HUES64 (cell line): ENCODE results near the gene MAP7.

ENCODE experiments used
- H3K27ac ChIP-seq: 2 replicates; pipeline ENCODE4 v1.7.0; 2013; ENCODE audit warnings: low read depth, low read length, inconsistent platforms
- H3K27me3 ChIP-seq: 2 replicates; pipeline ENCODE4 v1.6.1; 2013; ENCODE audit warnings: mild to moderate bottlenecking, low read length; ENCODE audit not compliant: insufficient read depth
- H3K36me3 ChIP-seq: 2 replicates; pipeline ENCODE4 v1.6.1; 2013; ENCODE audit warnings: mild to moderate bottlenecking, low read length; ENCODE audit not compliant: insufficient read depth
- H3K4me1 ChIP-seq: 2 replicates; pipeline ENCODE4 v1.6.1; 2013; ENCODE audit warnings: mild to moderate bottlenecking, low read length, moderate library complexity; ENCODE audit not compliant: insufficient read depth
- H3K4me3 ChIP-seq: 2 replicates; pipeline ENCODE4 v1.5.1; 2013; ENCODE audit warnings: mild to moderate bottlenecking, low read length, moderate library complexity
- H3K9ac ChIP-seq: 2 replicates; pipeline ENCODE4 v1.6.1; 2013; ENCODE audit warnings: mild to moderate bottlenecking, low read depth, low read length
- H3K9me3 ChIP-seq: 2 replicates; pipeline ENCODE4 v1.6.1; 2013; ENCODE audit warnings: low read depth, low read length; ENCODE audit not compliant: insufficient read depth
- WGBS: fragments of 150-250, 120-280 bp; methylation state at CpG from one replicate; pipeline ENCODE4 v1.1.7; 2013; ENCODE audit warnings: missing lambda C conversion rate; 5-methylcytosine and 5-hydroxymethylcytosine counted together

The MAP7 gene

DNA sequence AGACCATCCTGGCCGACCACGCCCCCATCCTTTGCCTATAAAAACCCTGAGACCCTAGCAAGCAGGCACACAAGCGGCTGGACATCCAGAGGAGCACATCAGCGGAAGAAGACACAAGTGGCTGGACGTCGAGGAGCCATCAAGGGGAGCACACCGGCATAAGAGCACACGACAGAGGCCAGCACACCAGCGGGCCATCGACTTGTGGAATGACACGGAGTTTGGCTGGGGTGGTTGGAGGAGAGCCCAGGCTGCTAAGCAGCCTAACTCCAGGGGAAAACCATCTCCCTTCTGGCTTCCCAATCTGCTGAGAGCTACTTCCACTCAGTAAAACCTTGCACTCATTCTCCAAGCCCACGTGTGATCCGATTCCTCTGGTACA lies 215.8 kb downstream of the MAP7 start:
- H3K27me3 ChIP-seq, result no peaks in the 10 kb centered on the region
- WGBS, result 92% methylated on average over 13 of the region's 13 CpGs

GRCh38 chr6:136333824-136334464 lies 216.3 kb downstream of the MAP7 start:
- WGBS, result 92% methylated on average over 11 of the region's 11 CpGs
- H3K9me3 ChIP-seq, result no peaks in the 10 kb centered on the region
- H3K27ac ChIP-seq, result no peak overlapping the region
- no peak overlapping the region for H3K9ac ChIP-seq
- H3K4me1 ChIP-seq, result no peaks in the 10 kb centered on the region
- no peak overlapping the region for H3K4me3 ChIP-seq
- H3K36me3 ChIP-seq, result no peaks in the 10 kb centered on the region
- H3K27me3 ChIP-seq, result no peaks in the 10 kb centered on the region

More for the DNA sequence above, 215.8 kb downstream of the MAP7 start:
- Histone ChIP-seq H3K4me3 (no peak overlapping the region), H3K9me3 (no peaks in the 10 kb centered on the region), H3K9ac (no peak overlapping the region), H3K27ac (no peak overlapping the region), H3K36me3 (no peaks in the 10 kb centered on the region), H3K4me1 (no peaks in the 10 kb centered on the region)

DNA sequence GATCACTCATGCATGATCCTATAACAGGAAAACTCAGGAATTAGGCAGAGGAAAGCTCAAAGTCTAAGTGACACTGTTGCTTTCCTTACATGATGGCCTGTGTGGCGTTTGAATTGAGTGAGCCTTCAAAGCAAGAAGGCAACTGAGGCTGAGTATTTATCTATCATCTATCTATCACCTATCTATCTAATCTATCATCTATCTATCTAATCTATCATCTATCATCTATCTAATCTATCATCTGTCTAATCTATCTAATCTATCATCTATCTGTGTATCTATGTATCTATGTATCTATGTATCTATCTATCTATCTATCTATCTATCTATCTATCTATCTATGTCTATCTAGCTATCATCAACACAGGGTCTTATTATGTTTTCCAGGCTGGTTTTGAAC lies 218.8 kb downstream of the MAP7 start:
- Histone ChIP-seq H3K27ac (no peak overlapping the region), H3K9ac (no peak overlapping the region), H3K4me1 (no peaks in the 10 kb centered on the region), H3K36me3 (no peaks in the 10 kb centered on the region), H3K9me3 (no peaks in the 10 kb centered on the region), H3K4me3 (no peak overlapping the region), H3K27me3 (no peaks in the 10 kb centered on the region)
- 100% methylated on average over 1 of the region's 1 CpG for WGBS

- Histone ChIP-seq H3K27ac (no peak overlapping the region), H3K36me3 (no peaks in the 10 kb centered on the region), H3K9ac (no peak overlapping the region), H3K27me3 (no peaks in the 10 kb centered on the region), H3K4me3 (no peak overlapping the region), H3K4me1 (no peaks in the 10 kb centered on the region), H3K9me3 (no peaks in the 10 kb centered on the region)
- WGBS, result 97% methylated on average over 8 of the region's 8 CpGs
Measured at GRCh38 chr6:136330634-136331033, 219.6 kb downstream of the MAP7 start.

DNA sequence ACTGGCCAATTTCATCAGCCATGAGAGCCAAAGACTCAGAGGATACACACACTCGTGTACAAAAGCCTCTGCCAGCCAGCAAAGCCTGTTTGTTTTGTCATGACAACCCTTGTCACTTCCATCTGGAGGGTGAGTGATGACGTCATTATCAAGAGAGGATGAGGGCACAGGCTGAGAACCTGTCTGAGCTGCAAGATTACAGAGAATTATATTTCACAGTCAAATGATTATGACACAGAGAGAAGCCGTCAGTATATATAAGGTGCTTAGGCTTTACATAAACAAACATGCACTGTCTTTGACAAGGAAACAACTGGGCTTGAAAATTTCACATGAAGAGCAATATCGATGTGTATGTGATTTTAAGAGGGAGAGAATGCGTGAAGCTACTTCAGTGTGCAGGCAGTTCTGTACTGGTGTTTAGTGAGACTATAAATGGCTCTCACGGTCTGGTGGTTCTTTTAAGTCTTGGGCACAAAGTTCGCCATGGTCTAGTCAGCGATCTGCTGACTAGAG lies 224.1 kb downstream of the MAP7 start:
- no peak overlapping the region for H3K9ac ChIP-seq
- no peak overlapping the region for H3K27ac ChIP-seq
- no peaks in the 10 kb centered on the region for H3K36me3 ChIP-seq
- no peak overlapping the region for H3K4me3 ChIP-seq
- no peaks in the 10 kb centered on the region for H3K27me3 ChIP-seq
- no peaks in the 10 kb centered on the region for H3K9me3 ChIP-seq
- no peaks in the 10 kb centered on the region for H3K4me1 ChIP-seq
- 88% methylated on average over 8 of the region's 8 CpGs for WGBS

DNA sequence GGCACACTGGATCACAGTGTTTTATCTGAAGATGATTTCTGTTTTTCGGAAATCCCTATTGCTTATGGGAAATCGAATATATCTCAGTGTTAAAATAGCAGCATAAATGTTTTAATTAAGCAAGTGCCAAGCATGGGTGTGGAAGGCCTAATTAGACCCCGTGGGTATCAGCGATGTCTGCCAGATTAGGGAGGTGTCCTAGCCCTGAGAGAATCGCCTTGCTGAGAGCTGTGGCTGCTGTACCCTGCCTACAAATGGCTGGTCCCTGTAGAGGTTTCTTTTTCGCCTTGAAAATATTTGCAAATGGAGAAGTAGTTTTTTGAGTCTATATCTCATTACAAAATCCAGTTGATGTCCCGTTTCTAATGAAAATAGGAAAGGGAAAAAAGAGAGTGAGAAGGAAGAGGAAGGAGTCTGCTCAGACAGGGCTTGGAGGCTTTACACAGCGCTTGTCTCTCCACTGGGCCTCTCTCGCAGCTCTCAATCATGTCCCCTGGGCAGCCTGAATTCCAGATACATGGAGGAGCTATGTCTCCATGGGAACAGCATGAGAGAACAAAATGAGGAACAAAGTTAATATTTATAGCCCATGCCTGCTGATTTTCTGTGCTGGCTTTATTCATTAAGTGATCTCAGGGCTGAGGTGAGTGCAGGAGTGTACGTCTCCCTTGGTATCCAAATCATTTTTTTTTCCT lies 225.4 kb downstream of the MAP7 start:
- H3K27me3 ChIP-seq, result no peaks in the 10 kb centered on the region
- no peak overlapping the region for H3K27ac ChIP-seq
- H3K9me3 ChIP-seq, result no peaks in the 10 kb centered on the region
- no peaks in the 10 kb centered on the region for H3K36me3 ChIP-seq
- no peaks in the 10 kb centered on the region for H3K4me1 ChIP-seq
- no peak overlapping the region for H3K9ac ChIP-seq
- no peak overlapping the region for H3K4me3 ChIP-seq
- WGBS, result 90% methylated on average over 10 of the region's 10 CpGs

DNA sequence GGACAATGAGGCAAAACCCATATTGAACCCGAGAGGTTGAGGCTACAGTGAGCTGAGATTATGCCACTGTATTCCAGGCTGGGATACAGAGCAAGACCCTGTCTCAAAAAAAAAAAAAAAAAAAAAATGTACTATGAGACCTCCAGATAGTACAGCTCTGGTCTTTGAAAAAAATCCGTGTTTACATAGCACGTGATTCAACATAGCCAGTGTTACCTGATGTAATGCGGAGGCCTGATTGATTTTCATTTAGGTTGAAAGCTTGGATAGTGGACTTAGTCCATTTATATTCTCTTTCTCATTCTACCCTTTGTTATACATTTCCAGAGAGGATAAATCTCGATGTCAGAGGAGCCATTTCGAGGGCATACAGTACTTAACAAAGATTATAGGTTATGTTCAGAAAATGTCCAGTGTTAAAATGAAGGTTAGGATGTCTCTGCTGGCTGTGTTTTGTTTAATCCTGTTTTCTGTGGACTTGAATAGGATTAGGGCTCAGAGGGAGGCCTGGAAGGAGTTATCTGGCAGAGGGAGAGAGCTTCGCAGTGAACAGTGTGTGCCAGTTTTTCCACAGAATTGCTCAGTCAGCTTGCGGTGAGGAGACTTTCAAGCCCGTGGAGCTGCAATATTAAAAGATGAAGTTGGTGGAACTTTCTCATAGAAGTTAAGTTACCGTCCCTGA lies 226.7 kb downstream of the MAP7 start:
- no peak overlapping the region for H3K4me3 ChIP-seq
- 93% methylated on average over 10 of the region's 10 CpGs for WGBS
- no peaks in the 10 kb centered on the region for H3K4me1 ChIP-seq
- no peaks in the 10 kb centered on the region for H3K27me3 ChIP-seq
- no peak overlapping the region for H3K27ac ChIP-seq
- H3K36me3 ChIP-seq, result no peaks in the 10 kb centered on the region
- no peak overlapping the region for H3K9ac ChIP-seq
- no peaks in the 10 kb centered on the region for H3K9me3 ChIP-seq

GRCh38 chr6:136319732-136320131 lies 230.5 kb downstream of the MAP7 start:
- no peaks in the 10 kb centered on the region for H3K27me3 ChIP-seq
- no peaks in the 10 kb centered on the region for H3K9me3 ChIP-seq
- H3K4me3 ChIP-seq, result no peak overlapping the region
- H3K9ac ChIP-seq, result no peak overlapping the region
- H3K36me3 ChIP-seq, result no peaks in the 10 kb centered on the region
- no peaks in the 10 kb centered on the region for H3K4me1 ChIP-seq
- H3K27ac ChIP-seq, result no peak overlapping the region

DNA sequence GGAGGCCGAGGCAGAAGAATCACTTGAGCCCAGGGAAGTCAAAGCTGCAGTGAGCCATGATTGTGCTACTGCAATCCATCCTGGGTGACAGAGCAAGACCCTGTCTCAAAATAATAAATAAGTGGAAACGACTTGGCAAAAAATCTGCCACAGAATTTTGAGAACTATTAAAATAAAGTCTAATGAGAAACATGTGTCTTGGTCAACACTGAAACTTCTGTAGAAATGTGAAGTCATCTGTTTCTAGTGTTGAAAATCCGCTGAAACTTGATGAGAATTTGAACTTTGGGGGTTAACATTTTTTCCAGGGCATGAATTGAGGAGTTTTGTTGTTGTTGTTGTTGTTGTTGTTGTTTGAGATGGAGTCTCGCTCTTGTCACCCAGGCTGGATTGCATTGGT lies 231.5 kb downstream of the MAP7 start:
- no peaks in the 10 kb centered on the region for H3K36me3 ChIP-seq
- WGBS, result 88% methylated on average over 4 of the region's 4 CpGs
- no peaks in the 10 kb centered on the region for H3K9me3 ChIP-seq
- H3K27me3 ChIP-seq, result no peaks in the 10 kb centered on the region
- H3K27ac ChIP-seq, result no peak overlapping the region
- no peaks in the 10 kb centered on the region for H3K4me1 ChIP-seq
- H3K9ac ChIP-seq, result no peak overlapping the region
- no peak overlapping the region for H3K4me3 ChIP-seq

GRCh38 chr6:136317971-136318370 lies 232.3 kb downstream of the MAP7 start:
- WGBS, result 83% methylated on average over 6 of the region's 6 CpGs
- H3K27me3 ChIP-seq, result no peaks in the 10 kb centered on the region
- no peaks in the 10 kb centered on the region for H3K36me3 ChIP-seq
- no peak overlapping the region for H3K4me3 ChIP-seq
- H3K9ac ChIP-seq, result no peak overlapping the region
- H3K4me1 ChIP-seq, result no peaks in the 10 kb centered on the region
- H3K27ac ChIP-seq, result no peak overlapping the region
- no peaks in the 10 kb centered on the region for H3K9me3 ChIP-seq

DNA sequence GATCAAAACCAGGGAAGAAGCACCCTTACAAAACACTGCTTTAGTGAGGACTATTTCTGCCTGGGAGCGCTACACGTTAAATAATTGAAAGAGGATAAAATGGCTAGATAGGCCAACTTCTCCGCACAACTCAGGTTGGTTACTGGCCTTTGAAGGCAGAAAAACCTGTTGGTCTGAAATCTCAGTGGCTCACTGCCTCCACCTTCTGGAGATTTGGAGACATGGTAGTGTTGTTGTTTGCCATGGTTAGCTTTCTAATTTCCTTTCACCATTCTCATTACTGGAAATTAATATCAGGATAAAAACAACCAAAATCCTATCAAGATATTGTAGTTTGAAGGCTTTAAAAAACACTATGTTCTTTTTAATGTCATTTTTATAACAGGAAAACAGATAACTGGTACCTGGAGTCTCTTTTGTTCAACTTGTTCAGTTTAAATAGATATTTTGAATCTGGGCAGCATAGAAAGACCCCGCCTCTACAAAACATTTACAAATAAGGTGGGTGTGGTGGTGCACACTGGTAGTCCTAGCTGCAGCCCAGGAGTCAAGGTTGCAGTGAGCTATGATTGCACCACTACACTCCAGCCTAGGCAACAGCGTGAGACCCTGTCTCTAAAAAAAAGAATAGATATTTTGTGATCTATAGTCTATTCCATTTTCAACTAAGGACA lies 233.1 kb downstream of the MAP7 start:
- no peak overlapping the region for H3K9ac ChIP-seq
- no peaks in the 10 kb centered on the region for H3K9me3 ChIP-seq
- WGBS, result 33% methylated on average over 3 of the region's 5 CpGs
- no peaks in the 10 kb centered on the region for H3K4me1 ChIP-seq
- H3K27ac ChIP-seq, result no peak overlapping the region
- H3K36me3 ChIP-seq, result no peaks in the 10 kb centered on the region
- no peak overlapping the region for H3K4me3 ChIP-seq
- H3K27me3 ChIP-seq, result no peaks in the 10 kb centered on the region
